Measurements from ENCODE around the gene PCYOX1L.

DNA sequence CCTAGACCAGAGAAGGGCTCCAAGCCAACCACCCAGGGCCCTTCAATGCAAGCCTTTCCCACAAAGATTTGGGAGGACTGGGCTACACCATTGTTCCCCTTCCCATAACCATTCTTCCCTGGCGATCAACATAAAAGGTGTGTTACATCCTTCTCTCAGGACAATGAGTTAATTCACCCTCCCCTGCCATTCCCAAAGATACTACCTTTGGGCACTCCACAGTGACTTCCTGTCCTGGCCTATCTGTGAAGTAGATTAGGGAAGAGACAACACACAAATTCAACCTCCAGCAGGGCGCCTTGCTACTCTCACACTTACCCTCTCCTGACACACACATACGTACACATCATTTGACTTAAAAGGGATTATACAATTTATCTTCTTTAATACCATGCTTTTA, 44.4 kb downstream of the PCYOX1L start:
- TF ChIP-seq REST (IDR thresholded peaks at IDR 0.05; ENCODE audit: unreplicated experiment) (no peak), CTCF (conservative IDR thresholded peaks at IDR 0.05; ENCODE audit: low read depth in 2 of 2) (no peak), EZH2phosphoT487 (IDR thresholded peaks at IDR 0.05; ENCODE audit: unreplicated experiment) (no peak), CREB1 (CRISPR knock-in tag; IDR thresholded peaks at IDR 0.05; ENCODE audit: low read depth) (no peak), EZH2 (IDR thresholded peaks at IDR 0.05; ENCODE audit: low read depth, unreplicated experiment) (no peak), POLR2AphosphoS5 (IDR thresholded peaks at IDR 0.05; ENCODE audit: low read depth) (no peak), ZNF114 (CRISPR knock-in tag; IDR thresholded peaks at IDR 0.05) (no peak), NANOG (IDR thresholded peaks at IDR 0.05; ENCODE audit: borderline replicate concordance) (no peak), JUNB (IDR thresholded peaks at IDR 0.05; ENCODE audit: unreplicated experiment) (no peak)

Measured in GM23338 (cell line).